H1 (cell line): ENCODE results near the gene CST9L. TPM values are rescaled to one million over a fixed set of nuclear protein-coding genes. Genes with fewer than 3 reads are reported as not detected.

Experiments
- CTCF ChIA-PET: fragments of 300-600 bp; sonication (Branson Sonifier 250); formaldehyde crosslinking; loops from one replicate; lab custom pipeline; 2021; ENCODE audit not compliant: partially characterized antibody; lab: Charles Lee
- POLR2A ChIA-PET: fragments of 300-600 bp; sonication (Branson Sonifier 250); formaldehyde crosslinking; loops from one replicate; lab custom pipeline; 2021; ENCODE audit warnings: inconsistent platforms; ENCODE audit not compliant: partially characterized antibody; lab: Charles Lee
- DNase-seq, 2 experiments: peaks; one replicate each; pipeline versions ENCODE4 v3.0.0 to v3.0.0-alpha.2; 2010 to 2022; ENCODE audit warnings: low spot score in 2 of 2, low read depth in 1 of 2, mixed read lengths in 1 of 2
- FAIRE-seq: peaks from 2 replicates; lab custom pipeline; 2011; peaks lifted over from hg19 to GRCh38; lab: Jason Lieb, UNC
- H2AFZ ChIP-seq: 2 replicates; pipeline ENCODE4 v1.8.1; 2012; ENCODE audit warnings: low read length, inconsistent platforms
- H2AK5ac ChIP-seq: 2 replicates; pipeline ENCODE4 v1.6.1; 2013; ENCODE audit warnings: low read depth, low read length
- H2BK120ac ChIP-seq: replicated peaks from 2 replicates; pipeline ENCODE3; 2013; ENCODE audit warnings: low read depth, low read length, inconsistent platforms
- H2BK12ac ChIP-seq: 2 replicates; pipeline ENCODE4 v1.6.1; 2013; ENCODE audit warnings: low read depth, low read length
- H2BK15ac ChIP-seq: 2 replicates; pipeline ENCODE4 v1.6.1; 2013; ENCODE audit warnings: low read length
- H2BK20ac ChIP-seq: 2 replicates; pipeline ENCODE4 v1.6.1; 2013; ENCODE audit warnings: low read length
- H2BK5ac ChIP-seq: 2 replicates; pipeline ENCODE4 v1.6.1; 2013; ENCODE audit warnings: low read depth, low read length
- H3K14ac ChIP-seq: 2 replicates; pipeline ENCODE4 v1.6.1; 2013; ENCODE audit warnings: inconsistent platforms; ENCODE audit not compliant: insufficient read length
- H3K18ac ChIP-seq: 2 replicates; pipeline ENCODE4 v1.6.1; 2013; ENCODE audit warnings: low read length; ENCODE audit errors: extremely low read depth
- H3K23ac ChIP-seq: 2 replicates; pipeline ENCODE4 v1.6.1; 2013; ENCODE audit warnings: inconsistent platforms; ENCODE audit not compliant: insufficient read length
- H3K23me2 ChIP-seq: 2 replicates; pipeline ENCODE4 v1.6.1; 2013; ENCODE audit warnings: low read depth, low read length
- H3K27ac ChIP-seq: 2 replicates; pipeline ENCODE4 v1.6.1; 2011; ENCODE audit warnings: low read depth, low read length, inconsistent platforms
- H3K27me3 ChIP-seq, 4 experiments: replicated peaks in 1 of 4; 1 replicate in 1 of 4; 2 replicates in 3 of 4; pipeline versions ENCODE4 v1.6.1 to v1.8.1; 2011 to 2013; ENCODE audit warnings: low read length in 3 of 4, mild to moderate bottlenecking in 3 of 4, inconsistent platforms in 2 of 4, mixed read lengths in 2 of 4, moderate library complexity in 1 of 4; ENCODE audit not compliant: control insufficient read depth in 3 of 4, insufficient read depth in 3 of 4; ENCODE audit errors: extremely low read depth in 1 of 4
- H3K36me3 ChIP-seq, 4 experiments: 2 replicates each; pipeline versions ENCODE4 v1.6.1 to v1.8.1; 2011 to 2013; ENCODE audit warnings: mild to moderate bottlenecking in 4 of 4, low read length in 3 of 4, moderate library complexity in 2 of 4, control low read depth in 1 of 4, inconsistent platforms in 1 of 4; ENCODE audit not compliant: insufficient read depth in 4 of 4, control insufficient read depth in 2 of 4
- H3K4ac ChIP-seq: replicated peaks from 2 replicates; pipeline ENCODE3; 2013; ENCODE audit warnings: low read length, low read depth, mixed read lengths, inconsistent platforms; ENCODE audit not compliant: insufficient read length
- H3K4me1 ChIP-seq, 4 experiments: replicated peaks in 1 of 4; 1 replicate in 1 of 4; 2 replicates in 3 of 4; pipeline versions ENCODE4 v1.6.1 to v1.8.1; 2011 to 2013; ENCODE audit warnings: low read length in 3 of 4, inconsistent platforms in 2 of 4, mixed read lengths in 1 of 4; ENCODE audit not compliant: insufficient read depth in 4 of 4, control insufficient read depth in 3 of 4
- H3K4me2 ChIP-seq, 2 experiments: 2 replicates each; pipeline versions ENCODE4 v1.6.1 to v1.8.1; 2011 to 2013; ENCODE audit warnings: low read depth in 2 of 2, low read length in 2 of 2, control low read depth in 1 of 2, inconsistent platforms in 1 of 2, mild to moderate bottlenecking in 1 of 2; ENCODE audit not compliant: insufficient read depth in 1 of 2
- H3K4me3 ChIP-seq, 4 experiments: fragments of 200-600, 300-600 bp in 1 of 4; sonication (generic), shearing (Covaris generic), sonication (Bioruptor Twin) in 1 of 4; 2 replicates each; pipeline versions ENCODE4 v1.5.1 to v1.8.1; 2011 to 2016; ENCODE audit warnings: low read length in 4 of 4, low read depth in 3 of 4, control low read depth in 2 of 4, inconsistent platforms in 2 of 4, mild to moderate bottlenecking in 2 of 4, mixed read lengths in 1 of 4, moderate library complexity in 1 of 4; ENCODE audit not compliant: insufficient read depth in 2 of 4; ENCODE audit errors: extremely low read depth in 1 of 4
- H3K56ac ChIP-seq: replicated peaks from 2 replicates; pipeline ENCODE3; 2013; ENCODE audit warnings: low read depth, mild to moderate bottlenecking, mixed read lengths, low read length, inconsistent platforms; ENCODE audit not compliant: insufficient read length
- H3K79me1 ChIP-seq: 2 replicates; pipeline ENCODE4 v1.6.1; 2013; ENCODE audit warnings: low read depth, low read length, control low read depth
- H3K79me2 ChIP-seq, 2 experiments: 2 replicates each; pipeline versions ENCODE4 v1.6.1 to v1.8.1; 2012 to 2013; ENCODE audit warnings: low read length in 2 of 2, mild to moderate bottlenecking in 2 of 2, inconsistent platforms in 1 of 2; ENCODE audit not compliant: insufficient read depth in 2 of 2, control insufficient read depth in 1 of 2
- H3K9ac ChIP-seq, 4 experiments: replicated peaks in 1 of 4; 1 replicate in 1 of 4; 2 replicates in 3 of 4; pipeline versions ENCODE4 v1.6.1 to v1.8.1; 2011 to 2013; ENCODE audit warnings: low read depth in 3 of 4, low read length in 3 of 4, control low read depth in 2 of 4, mild to moderate bottlenecking in 2 of 4, moderate library complexity in 2 of 4, inconsistent platforms in 1 of 4; ENCODE audit errors: extremely low read depth in 1 of 4
- H3K9me3 ChIP-seq, 2 experiments: 2 replicates each; pipeline versions ENCODE4 v1.6.1 to v1.8.1; 2012 to 2013; ENCODE audit warnings: mild to moderate bottlenecking in 2 of 2, moderate library complexity in 2 of 2, control low read depth in 1 of 2, inconsistent platforms in 1 of 2, low read depth in 1 of 2, low read length in 1 of 2, mixed read lengths in 1 of 2; ENCODE audit not compliant: insufficient read depth in 2 of 2
- H4K20me1 ChIP-seq, 2 experiments: replicated peaks in 1 of 2; 2 replicates each; pipeline versions ENCODE3 to v1.8.1; 2011 to 2013; ENCODE audit warnings: inconsistent platforms in 2 of 2, low read length in 2 of 2, mild to moderate bottlenecking in 1 of 2; ENCODE audit not compliant: insufficient read depth in 2 of 2, control insufficient read depth in 1 of 2
- H4K5ac ChIP-seq: 2 replicates; pipeline ENCODE4 v1.6.1; 2013; ENCODE audit warnings: low read length, low read depth, mixed read lengths, inconsistent platforms; ENCODE audit not compliant: insufficient read length
- H4K8ac ChIP-seq: 2 replicates; pipeline ENCODE4 v1.8.0; 2013; ENCODE audit warnings: mild to moderate bottlenecking, moderate library complexity, low read length, inconsistent platforms; ENCODE audit not compliant: insufficient read depth; ENCODE audit errors: extremely low read depth
- H4K91ac ChIP-seq: replicated peaks from 2 replicates; pipeline ENCODE3; 2013; ENCODE audit warnings: low read length, mixed read lengths, inconsistent platforms; ENCODE audit not compliant: insufficient read length
- BCL11A ChIP-seq, 2 experiments: IDR thresholded peaks; one replicate each; pipeline ENCODE4 v1.6.1; 2011; ENCODE audit warnings: low read depth in 2 of 2, low read length in 2 of 2, mild to moderate bottlenecking in 2 of 2
- CREB1 ChIP-seq: IDR thresholded peaks from 2 replicates; pipeline ENCODE4 v1.6.1; 2012; ENCODE audit warnings: inconsistent platforms
- FOSL1 ChIP-seq: IDR thresholded peaks from 2 replicates; pipeline ENCODE4 v1.6.1; 2011; ENCODE audit warnings: mild to moderate bottlenecking, low read depth, low read length, moderate library complexity; ENCODE audit not compliant: insufficient read depth
- GABPA ChIP-seq: IDR thresholded peaks from 2 replicates; pipeline ENCODE4 v1.6.1; 2011; ENCODE audit warnings: mild to moderate bottlenecking, low read length, moderate library complexity, borderline replicate concordance; ENCODE audit not compliant: insufficient read depth
- KDM5A ChIP-seq: fragments of 200-600 bp; IDR thresholded peaks from 2 replicates; pipeline ENCODE4 v1.7.1; 2012; ENCODE audit warnings: mild to moderate bottlenecking, low read length, inconsistent platforms, mixed read lengths
- TAF1 ChIP-seq: IDR thresholded peaks from 2 replicates; pipeline ENCODE4 v1.6.1; 2011; ENCODE audit warnings: mild to moderate bottlenecking, low read depth, low read length
- TEAD4 ChIP-seq: IDR thresholded peaks from 2 replicates; pipeline ENCODE4 v1.6.1; 2012; ENCODE audit warnings: low read depth, low read length, inconsistent platforms, mixed read lengths
- YY1 ChIP-seq: IDR thresholded peaks from 2 replicates; pipeline ENCODE4 v1.6.1; 2011; ENCODE audit warnings: low read depth, mild to moderate bottlenecking, low read length
- WGBS, 2 experiments: shearing (Covaris generic) in 1 of 2; methylation state at CpG; one replicate each; pipeline versions ENCODE4 v1.1.6 to v1.1.7; 2013 to 2015; ENCODE audit warnings: low lambda C conversion rate in 2 of 2, mixed read lengths in 2 of 2, inconsistent platforms in 1 of 2, low coverage in 1 of 2, missing lambda C conversion rate in 1 of 2; ENCODE audit not compliant: insufficient replicate concordance in 2 of 2, insufficient coverage in 1 of 2, insufficient read length in 1 of 2; ENCODE audit errors: extremely low coverage in 1 of 2, missing lambda C conversion rate in 1 of 2; 5-methylcytosine and 5-hydroxymethylcytosine counted together
- polyA plus RNA-seq, 7 experiments: library from polyadenylated mRNA; depleted of rRNA in 3 of 7; stranded (reverse) in 5 of 7; unstranded in 2 of 7; fragments of >200 nt in 5 of 7; fragments of 200-250 nt in 2 of 7; gene quantifications; 1 replicate in 5 of 7; 2 replicates in 1 of 7; 4 replicates in 1 of 7; pipeline versions ENCODE4 v1.2.1 to v1.2.3, GENCODE V29; 2011 to 2013; ENCODE audit warnings: missing spikeins in 2 of 7, mixed read lengths in 2 of 7
- total RNA-seq: library from RNA; stranded (reverse); fragmentation: NEBNext Ultra II Directional; extraction: Animal tissue kit (Norgen Biotek cat#: 25700); gene quantifications from 2 replicates; pipeline ENCODE4 v1.2.1, GENCODE V29; 2021

Gene CST9L
- total and polyA plus RNA-seq, 2 of the 8 experiments (the other 6 are each of a cell fraction or from before 2014, with no cell fraction given), result not detected

- FAIRE-seq, result no peak
- TF ChIP-seq TEAD4 (no peak), TAF1 (no peak), CREB1 (no peak), KDM5A (no peak), YY1 (no peak), FOSL1 (no peak), BCL11A (IDR thresholded peaks at IDR 0.05; ENCODE audit: low read depth in 2 of 2, low read length in 2 of 2) (no peak), GABPA (no peak)
- TF ChIP-seq, all 59 proteins: peak for 0
- Histone ChIP-seq H2BK20ac (no peak overlapping the region), H3K23me2 (no peaks in the 10 kb centered on the region), H4K5ac (no peak overlapping the region), H3K23ac (no peak overlapping the region), H2BK15ac (no peak overlapping the region), H3K36me3 (no peaks in the 10 kb centered on the region), H3K4me2 (no peak overlapping the region), H2BK120ac (no peak overlapping the region), H2BK5ac (no peak overlapping the region), H2AFZ (no peak overlapping the region), H3K4me1 (peaks cover 0 to 5% (median 2%) of the 10 kb centered on the region in 4 experiments; a peak in 2 of 7 replicates), H3K14ac (no peak overlapping the region), H2AK5ac (no peak overlapping the region), H4K91ac (no peak overlapping the region), H3K27me3 (peaks cover 0 to 4% (median 0%) of the 10 kb centered on the region in 4 experiments; a peak in 2 of 7 replicates), H3K4me3 (no peak overlapping the region), H3K79me2 (no peaks in the 10 kb centered on the region), H3K18ac (no peak overlapping the region), H3K79me1 (no peaks in the 10 kb centered on the region), H3K4ac (no peak overlapping the region), H3K9ac (no peak overlapping the region), H3K27ac (no peak overlapping the region), H2BK12ac (no peak overlapping the region), H4K8ac (no peak overlapping the region), H3K56ac (no peak overlapping the region), H4K20me1 (no peaks in the 10 kb centered on the region), H3K9me3 (no peaks in the 10 kb centered on the region)
- no peak for DNase-seq
- 85% methylated on average over 4 of the region's 4 CpGs; no CpG with 5 or more reads in 1 of the 2 experiments for WGBS, 2 experiments
- ChIA-PET POLR2A (no interaction called here), CTCF (interaction anchor here (0.6 kb wide), 1 partner anchor 100 kb away, joined by 3 read pairs; no protein-coding TSS in a partner anchor)
Measured at GRCh38 chr20:23540624-23541023, 27.7 kb downstream of the CST9L start.
